HG03066 (cell line): Measurements from ENCODE around the gene CA6.
"Not testable (repeated sequence)": the region's sequence is repeated elsewhere in the genome, so short reads cannot be mapped to it uniquely, and the experiment has no call there.

Experiments used
- ATAC-seq: cut with Tn5 transposase; IDR thresholded peaks from one replicate; pipeline ENCODE4 v1.9.1; 2021; ENCODE audit warnings: low read depth; ENCODE audit not compliant: unreplicated experiment

Gene CA6

DNA sequence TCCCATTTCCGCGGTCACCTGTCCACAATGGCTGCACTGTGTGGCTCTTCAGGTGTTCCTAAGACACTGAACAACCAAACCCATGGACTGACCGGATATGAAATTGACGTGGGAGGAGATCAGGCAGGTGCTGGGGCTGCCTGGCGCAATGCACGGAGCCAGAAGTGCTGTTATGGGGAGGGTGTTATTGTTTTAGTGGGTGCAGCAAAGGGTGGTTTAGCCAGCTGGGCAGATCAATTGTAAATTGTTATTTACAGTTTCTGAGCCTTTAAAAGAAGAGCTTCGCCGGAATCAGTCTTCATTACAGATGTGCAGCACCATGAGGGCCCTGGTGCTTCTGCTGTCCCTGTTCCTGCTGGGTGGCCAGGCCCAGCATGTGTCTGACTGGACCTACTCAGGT, at the start of gene CA6:
CA6 (plus strand) TSS at position 301 of the 400 bp plus-strand sequence; CDS start at position 320, 19 bp downstream.
- no peak for ATAC-seq

DNA sequence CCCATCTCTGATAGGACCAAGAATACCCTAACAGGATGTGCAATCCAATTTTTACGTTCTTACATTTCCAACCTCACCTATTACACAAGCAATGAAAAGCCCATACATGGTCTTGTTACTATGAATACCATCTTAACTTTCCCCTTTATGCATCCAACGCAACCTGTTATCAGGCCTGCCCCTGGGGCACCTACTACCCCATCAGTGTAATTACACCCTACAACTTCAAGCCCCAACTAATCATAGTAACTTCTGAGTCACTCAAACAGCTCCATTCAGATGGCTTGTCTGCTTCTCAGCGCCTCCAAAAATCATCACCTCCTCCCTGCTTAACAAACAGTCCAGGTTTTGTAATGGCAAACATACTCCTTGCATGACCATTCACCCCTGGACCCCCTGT, 48.9 kb upstream of the CA6 start:
- not testable (repeated sequence) for ATAC-seq

GRCh38 chr1:8897505-8897904, 48.2 kb upstream of the CA6 start:
- ATAC-seq = not testable (repeated sequence)

DNA sequence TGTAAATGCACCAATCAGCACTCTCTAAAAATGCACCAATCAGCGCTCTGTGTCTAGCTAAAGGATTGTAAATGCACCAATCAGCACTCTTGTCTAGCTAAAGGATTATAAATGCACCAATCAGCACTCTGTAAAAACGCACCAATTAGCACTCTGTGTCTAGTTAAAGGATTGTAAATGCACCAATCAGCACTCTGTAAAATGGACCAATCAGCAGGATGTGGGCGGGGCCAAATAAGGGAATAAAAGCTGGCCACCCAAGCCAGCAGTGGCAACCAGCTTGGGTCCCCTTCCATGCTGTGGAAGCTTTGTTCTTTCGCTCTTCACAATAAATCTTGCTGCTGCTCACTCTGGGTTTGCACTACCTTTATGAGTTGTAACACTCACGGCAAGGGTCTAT, 47.2 kb upstream of the CA6 start:
- not testable (repeated sequence) for ATAC-seq

GRCh38 chr1:8899046-8899445, 46.6 kb upstream of the CA6 start:
- no peak for ATAC-seq

GRCh38 chr1:8900684-8901083, 45.0 kb upstream of the CA6 start:
- ATAC-seq = not testable (repeated sequence)

- no peak for ATAC-seq
Measured at GRCh38 chr1:8902765-8903164, 42.9 kb upstream of the CA6 start.

DNA sequence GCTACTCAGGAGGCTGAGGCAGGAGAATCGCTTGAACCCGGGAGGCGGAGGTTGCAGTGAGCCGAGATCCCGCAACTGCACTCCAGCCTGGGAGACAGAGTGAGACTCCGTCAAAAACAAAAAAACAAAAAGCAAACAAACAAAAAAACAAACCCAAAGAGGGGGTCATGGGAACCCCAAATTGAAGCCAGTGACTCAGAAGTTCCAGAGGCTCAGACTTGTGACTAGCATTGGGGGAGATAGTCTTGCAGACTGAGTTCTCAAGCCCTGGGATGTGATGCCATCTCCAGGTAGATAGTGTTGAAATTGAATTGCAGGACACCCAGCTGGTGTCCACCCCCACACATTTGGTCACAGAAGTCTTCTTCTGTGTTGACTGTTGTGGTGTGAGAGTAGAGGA, 42.3 kb upstream of the CA6 start:
- no peak for ATAC-seq

DNA sequence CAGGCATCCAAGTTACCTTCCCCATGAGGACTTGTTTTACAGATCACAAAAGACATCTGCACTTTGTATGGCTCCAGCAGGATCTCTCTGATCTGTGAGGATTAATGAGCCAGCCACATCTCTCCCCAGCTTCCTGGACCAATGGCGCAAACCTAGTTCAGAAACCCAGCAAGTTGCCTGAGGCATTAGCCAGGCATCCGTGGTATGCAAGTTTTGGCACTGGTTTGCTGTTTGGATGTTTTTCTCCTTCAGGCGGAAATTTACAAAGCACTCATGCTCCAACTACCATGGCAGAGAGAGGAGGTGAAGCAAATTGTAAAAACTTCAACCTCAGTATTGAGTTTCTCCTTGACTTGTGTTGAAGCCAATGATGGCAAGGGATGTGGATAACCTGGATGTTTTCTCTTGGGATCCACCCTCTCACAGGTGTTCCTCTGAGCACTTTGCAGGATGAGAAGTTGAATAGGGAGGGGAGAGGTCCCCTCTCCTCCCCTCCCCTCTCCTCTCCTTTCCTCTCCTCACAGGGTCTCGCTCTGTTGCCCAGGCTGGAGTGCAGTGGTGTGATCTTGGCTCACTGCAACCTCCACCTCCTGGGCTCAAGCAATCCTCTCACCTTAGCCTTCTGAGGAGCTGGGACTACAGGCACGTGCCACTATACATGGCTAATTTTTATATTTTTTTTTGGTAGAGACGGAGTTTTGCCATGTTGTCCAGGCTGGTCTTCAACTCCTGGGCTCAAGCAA, 41.6 kb upstream of the CA6 start:
- no peak for ATAC-seq

DNA sequence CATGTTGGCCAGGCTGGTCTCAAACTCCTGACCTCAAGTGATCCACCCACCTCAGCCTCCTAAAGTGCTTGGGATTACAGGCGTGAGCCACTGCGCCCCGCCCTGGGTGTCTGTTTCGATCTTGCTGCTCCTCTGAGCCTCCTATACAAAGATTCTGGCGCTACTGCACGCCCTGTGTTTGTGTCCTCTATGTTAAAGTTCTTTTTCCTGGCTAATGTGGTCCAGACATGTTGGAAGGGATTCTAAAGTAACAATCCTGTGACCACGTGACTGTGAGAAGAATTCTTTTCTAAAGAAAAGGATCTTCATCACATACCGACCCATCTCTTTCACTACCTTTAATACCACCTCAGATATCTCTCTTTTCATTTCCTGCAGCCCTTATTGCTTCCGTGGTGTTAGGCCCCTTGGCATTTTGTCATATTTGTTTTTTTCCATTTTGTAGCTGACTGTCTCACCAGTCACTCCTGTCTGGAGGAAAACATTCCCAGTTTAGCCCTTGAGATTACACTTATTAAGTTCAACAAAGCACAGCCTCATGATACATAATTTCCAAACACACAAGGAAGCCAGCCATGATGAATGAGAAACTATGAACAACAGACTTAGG, 40.0 kb upstream of the CA6 start:
- no peak for ATAC-seq

DNA sequence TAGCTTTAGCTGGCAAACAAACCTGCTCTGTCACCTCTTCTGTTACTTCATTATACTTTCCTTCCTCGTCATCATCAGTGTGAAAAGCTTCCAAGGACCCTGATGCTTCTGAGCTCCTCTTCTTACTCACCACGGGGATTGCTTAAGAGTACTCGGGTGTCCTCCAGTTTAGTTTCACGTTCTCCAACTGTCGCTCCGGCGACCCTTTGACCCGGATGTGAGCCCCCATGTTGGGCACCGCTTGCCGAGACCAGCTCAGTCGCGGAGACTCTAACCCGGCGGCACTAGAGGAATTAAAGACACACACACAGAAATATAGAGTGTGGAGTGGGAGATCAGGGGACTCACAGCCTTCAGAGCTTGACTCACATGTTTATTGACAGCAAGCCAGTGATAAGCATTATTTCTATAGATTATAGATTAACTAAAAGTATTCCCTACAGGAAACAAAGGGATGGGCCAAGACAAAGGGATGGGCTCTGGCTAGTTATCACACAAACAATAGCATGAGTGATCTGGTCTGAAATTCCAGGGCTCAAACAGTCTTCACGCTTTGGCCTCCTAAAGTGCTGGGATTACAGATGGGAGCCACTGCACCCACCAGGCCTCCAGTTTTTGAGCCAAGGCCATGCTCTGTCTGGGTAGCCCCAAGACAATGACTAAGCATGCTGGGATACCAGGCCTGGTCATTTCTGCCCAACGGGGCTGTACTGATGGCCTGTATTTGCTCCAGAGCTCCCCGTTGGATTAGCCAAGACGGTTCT, 37.1 kb upstream of the CA6 start:
- no peak for ATAC-seq

GRCh38 chr1:8910331-8910730, 35.3 kb upstream of the CA6 start:
- no peak for ATAC-seq

DNA sequence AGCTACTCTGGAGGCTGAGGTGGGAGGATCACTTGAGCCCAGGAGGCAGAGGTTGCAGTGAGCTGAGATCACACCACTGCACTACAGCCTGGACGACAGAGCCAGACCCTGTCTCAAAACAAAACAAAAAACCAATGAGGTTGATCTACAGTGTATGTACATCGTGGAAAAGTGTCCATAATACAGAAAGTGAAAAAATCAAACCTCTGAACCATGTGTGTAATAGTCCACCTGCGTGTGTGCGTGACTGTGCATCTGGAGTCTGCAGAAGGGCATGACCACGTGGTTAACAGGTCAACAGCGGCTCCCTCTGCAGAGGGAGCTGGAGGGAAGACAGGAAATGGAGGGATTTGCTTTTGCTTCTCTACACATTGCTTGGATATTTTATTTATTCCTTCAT, 34.8 kb upstream of the CA6 start:
- no peak for ATAC-seq

DNA sequence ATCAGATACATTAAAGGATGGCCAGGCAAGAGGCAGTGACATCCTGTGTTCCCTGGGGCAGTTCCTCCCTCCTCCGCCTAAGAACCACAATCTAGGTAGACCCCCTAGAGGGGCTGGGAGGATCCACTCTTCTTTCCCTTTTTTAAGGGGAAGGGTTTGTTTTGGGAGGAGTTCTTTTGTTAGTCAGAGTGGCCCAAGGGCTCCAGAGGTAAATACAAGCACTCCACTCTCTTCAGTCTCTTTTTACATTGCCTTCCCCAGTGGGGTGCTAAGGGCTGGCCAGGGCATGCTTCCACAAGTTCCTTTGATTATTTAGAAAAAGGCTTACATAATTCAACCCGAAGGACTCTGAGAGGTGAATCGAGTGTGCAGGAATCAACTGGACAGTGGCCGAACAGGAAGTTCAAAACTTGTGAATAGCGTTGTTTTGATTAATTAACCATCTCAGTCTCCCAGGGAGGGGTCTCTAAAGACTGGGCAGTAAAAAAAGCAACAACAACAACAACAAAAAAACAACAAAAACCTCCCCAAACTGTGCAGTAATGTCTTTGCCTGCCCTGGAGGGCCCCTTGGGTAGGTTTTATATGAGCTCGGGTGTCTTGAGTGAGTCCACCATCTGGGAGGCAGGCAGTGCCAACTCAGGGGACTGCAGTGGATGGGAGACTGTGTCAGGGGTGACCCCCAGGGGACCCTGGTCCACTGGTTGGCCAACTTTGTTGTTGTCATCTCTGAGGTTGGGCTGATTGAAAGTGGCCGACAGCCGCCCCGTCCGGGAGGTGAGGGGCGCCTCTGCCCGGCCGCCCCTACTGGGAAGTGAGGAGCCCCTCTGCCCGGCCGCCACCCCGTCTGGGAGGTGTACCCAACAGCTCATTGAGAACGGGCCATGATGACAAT, 34.0 kb upstream of the CA6 start:
- ATAC-seq = no peak

DNA sequence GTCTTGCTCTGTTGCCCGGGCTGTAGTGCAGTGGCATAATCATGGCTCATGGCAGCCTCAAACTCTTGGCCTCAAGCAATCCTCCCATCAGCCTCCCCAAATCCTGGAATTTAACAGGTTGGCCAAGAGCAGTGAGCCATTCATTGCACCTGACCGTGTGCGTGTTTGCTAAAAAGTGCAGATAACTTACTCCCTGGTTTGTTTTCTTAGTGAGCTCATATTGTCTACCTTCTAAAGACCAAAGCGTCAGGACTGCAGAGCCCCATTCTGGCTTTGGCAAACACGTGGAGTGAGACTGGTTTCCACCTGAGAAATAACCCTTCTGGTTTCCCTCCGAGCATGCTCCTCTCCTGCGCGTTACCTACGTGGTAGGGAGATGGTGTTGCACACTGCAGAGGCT, 32.2 kb upstream of the CA6 start:
- no peak for ATAC-seq

DNA sequence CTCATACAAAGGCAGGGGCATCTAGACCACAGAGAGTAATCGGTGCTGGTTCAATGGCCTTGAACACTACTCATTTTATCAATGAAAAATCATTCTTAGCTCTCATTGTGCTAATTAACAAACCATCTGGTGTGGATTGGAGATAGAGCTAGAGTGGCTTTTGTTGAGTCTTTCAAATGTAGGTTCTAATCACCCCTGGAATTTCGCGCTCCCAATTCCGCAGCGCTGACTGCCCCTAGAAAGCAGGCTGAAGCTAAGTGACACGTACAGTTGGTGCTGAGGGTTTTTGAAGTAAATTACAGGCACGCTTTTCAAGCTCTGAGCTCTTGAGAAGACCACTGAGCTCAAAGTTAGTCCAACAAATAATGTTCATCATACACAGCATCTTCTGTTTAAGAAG, 31.2 kb upstream of the CA6 start:
- no peak for ATAC-seq

DNA sequence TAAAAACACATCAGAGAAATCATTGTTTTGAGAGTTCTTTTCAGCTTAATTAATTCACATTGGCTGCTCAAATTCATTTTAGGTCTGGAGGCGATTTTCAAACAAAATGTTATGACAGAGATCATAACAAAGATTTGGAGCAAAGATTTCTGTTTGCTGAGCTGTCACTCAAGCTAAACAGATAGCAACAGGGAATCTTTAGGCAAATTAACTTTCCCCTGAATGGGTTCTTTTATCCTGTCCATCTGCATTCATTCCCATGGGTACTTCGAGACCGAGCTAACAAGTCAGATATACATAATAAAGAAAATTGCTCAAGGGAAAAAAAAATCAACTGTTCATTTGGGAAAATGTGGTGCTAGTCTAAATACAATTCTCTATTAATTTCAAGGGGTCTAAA, 30.2 kb upstream of the CA6 start:
- ATAC-seq = no peak

- not testable (repeated sequence) for ATAC-seq
Measured at GRCh38 chr1:8917536-8917935, 28.1 kb upstream of the CA6 start.

- ATAC-seq = no peak
Measured at GRCh38 chr1:8922962-8923361, 22.7 kb upstream of the CA6 start.

- ATAC-seq = no peak
Measured at GRCh38 chr1:8925406-8925805, 20.3 kb upstream of the CA6 start.

GRCh38 chr1:8925960-8926359, 19.7 kb upstream of the CA6 start:
- no peak for ATAC-seq
